BJ (cell line): ENCODE measurements around the gene GRK4. TPM values are rescaled to one million over a fixed set of nuclear protein-coding genes. Genes with fewer than 3 reads are reported as not detected.

Source experiments
- CTCF ChIA-PET: fragments of 350-600 bp; formaldehyde crosslinking; extraction: SDS; loops from one replicate; lab custom pipeline; 2021; ENCODE audit warnings: antibody characterized with exemption, inconsistent platforms; lab: Yijun Ruan, JAX
- POLR2A ChIA-PET: fragments of 300-600 bp; sonication (Branson Sonifier 250); formaldehyde crosslinking; extraction: SDS; loops from one replicate; lab custom pipeline; 2021; ENCODE audit warnings: antibody characterized with exemption; lab: Charles Lee
- DNase-seq: peaks from one replicate; pipeline ENCODE4 v3.0.0-alpha.2; 2011; ENCODE audit warnings: low read depth
- H3K27me3 ChIP-seq: 2 replicates; pipeline ENCODE4 v1.6.0; 2011; ENCODE audit warnings: low read length; ENCODE audit not compliant: control insufficient read depth, insufficient read depth
- H3K36me3 ChIP-seq: 2 replicates; pipeline ENCODE4 v1.5.1; 2011; ENCODE audit warnings: low read length; ENCODE audit not compliant: control insufficient read depth, insufficient read depth
- H3K4me3 ChIP-seq: 2 replicates; pipeline ENCODE4 v1.5.1; 2011; ENCODE audit warnings: low read depth, mild to moderate bottlenecking, control low read depth, low read length
- polyA plus RNA-seq: library from polyadenylated mRNA; depleted of rRNA; stranded (reverse); fragments of >200 nt; gene quantifications from 2 replicates; pipeline ENCODE4 v1.2.3, GENCODE V29; 2011
- TF ChIP-seq, protein P1 (sequence below): IDR thresholded peaks from 2 replicates; pipeline ENCODE4 v1.5.1; 2011; ENCODE audit warnings: low read depth, mild to moderate bottlenecking, control low read depth, inconsistent platforms, low read length, moderate library complexity; ENCODE audit not compliant: insufficient read depth

GRK4 gene
- polyA plus RNA-seq, 1 experiment: 1.9 TPM

DNA sequence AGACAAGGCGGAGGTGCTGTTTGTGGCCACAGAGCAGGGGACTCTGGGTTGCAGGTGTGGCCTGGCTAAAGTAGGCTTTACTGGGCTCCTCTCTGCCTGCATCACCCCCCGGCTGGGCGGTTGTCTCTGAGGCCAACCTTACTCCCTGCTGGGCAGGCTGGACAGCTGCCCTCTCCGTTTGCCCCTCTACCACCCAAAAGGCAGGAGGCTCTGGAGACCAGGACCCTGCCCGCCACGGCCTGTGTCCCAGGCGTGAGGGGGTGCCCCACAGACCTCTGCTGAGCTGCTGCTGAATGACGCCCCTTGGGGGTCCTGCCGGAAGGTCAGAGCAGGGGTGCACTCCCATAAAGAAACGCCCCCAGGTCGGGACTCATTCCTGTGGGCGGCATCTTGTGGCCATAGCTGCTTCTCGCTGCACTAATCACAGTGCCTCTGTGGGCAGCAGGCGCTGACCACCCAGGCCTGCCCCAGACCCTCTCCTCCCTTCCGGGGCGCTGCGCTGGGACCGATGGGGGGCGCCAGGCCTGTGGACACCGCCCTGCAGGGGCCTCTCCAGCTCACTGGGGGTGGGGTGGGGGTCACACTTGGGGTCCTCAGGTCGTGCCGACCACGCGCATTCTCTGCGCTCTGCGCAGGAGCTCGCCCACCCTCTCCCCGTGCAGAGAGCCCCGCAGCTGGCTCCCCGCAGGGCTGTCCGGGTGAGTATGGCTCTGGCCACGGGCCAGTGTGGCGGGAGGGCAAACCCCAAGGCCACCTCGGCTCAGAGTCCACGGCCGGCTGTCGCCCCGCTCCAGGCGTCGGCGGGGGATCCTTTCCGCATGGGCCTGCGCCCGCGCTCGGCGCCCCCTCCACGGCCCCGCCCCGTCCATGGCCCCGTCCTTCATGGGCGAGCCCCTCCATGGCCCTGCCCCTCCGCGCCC is 110.0 kb downstream of the GRK4 start:
- POLR2A ChIA-PET: no interaction called here
- Histone ChIP-seq H3K27me3 (no peaks in the 10 kb centered on the region), H3K4me3 (peak overlapping the region; percentile 75), H3K36me3 (no peaks in the 10 kb centered on the region)
- TF ChIP-seq, protein P1, sequence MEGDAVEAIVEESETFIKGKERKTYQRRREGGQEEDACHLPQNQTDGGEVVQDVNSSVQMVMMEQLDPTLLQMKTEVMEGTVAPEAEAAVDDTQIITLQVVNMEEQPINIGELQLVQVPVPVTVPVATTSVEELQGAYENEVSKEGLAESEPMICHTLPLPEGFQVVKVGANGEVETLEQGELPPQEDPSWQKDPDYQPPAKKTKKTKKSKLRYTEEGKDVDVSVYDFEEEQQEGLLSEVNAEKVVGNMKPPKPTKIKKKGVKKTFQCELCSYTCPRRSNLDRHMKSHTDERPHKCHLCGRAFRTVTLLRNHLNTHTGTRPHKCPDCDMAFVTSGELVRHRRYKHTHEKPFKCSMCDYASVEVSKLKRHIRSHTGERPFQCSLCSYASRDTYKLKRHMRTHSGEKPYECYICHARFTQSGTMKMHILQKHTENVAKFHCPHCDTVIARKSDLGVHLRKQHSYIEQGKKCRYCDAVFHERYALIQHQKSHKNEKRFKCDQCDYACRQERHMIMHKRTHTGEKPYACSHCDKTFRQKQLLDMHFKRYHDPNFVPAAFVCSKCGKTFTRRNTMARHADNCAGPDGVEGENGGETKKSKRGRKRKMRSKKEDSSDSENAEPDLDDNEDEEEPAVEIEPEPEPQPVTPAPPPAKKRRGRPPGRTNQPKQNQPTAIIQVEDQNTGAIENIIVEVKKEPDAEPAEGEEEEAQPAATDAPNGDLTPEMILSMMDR: peak; percentile 40
- no peak for DNase-seq
- CTCF ChIA-PET: interaction anchor here (0.6 to 1.4 kb wide), 2 partner anchors 27 to 579 kb away, joined by 4 read pairs; no protein-coding TSS in a partner anchor

DNA sequence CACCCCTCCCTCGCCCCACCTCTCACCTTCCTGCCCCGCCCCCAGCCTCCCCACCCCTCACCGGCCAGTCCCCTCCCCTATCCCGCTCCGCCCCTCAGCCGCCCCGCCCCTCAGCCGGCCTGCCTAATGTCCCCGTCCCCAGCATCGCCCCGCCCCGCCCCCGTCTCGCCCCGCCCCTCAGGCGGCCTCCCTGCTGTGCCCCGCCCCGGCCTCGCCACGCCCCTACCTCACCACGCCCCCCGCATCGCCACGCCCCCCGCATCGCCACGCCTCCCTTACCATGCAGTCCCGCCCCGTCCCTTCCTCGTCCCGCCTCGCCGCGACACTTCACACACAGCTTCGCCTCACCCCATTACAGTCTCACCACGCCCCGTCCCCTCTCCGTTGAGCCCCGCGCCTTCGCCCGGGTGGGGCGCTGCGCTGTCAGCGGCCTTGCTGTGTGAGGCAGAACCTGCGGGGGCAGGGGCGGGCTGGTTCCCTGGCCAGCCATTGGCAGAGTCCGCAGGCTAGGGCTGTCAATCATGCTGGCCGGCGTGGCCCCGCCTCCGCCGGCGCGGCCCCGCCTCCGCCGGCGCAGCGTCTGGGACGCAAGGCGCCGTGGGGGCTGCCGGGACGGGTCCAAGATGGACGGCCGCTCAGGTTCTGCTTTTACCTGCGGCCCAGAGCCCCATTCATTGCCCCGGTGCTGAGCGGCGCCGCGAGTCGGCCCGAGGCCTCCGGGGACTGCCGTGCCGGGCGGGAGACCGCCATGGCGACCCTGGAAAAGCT is 110.9 kb downstream of the GRK4 start, which contains the start of the genes HTT and HTT-AS:
TSS of gene HTT (plus strand) at position 604 of the 768 bp plus-strand sequence. CDS start at position 749, 145 bp downstream.
TSS of gene HTT-AS (minus strand) at position 461 of the 768 bp plus-strand sequence.
- ChIA-PET CTCF (interaction anchor here (0.6 to 1.1 kb wide), 2 partner anchors 27 to 580 kb away, joined by 4 read pairs; no protein-coding TSS in a partner anchor), POLR2A (no interaction called here)

DNA sequence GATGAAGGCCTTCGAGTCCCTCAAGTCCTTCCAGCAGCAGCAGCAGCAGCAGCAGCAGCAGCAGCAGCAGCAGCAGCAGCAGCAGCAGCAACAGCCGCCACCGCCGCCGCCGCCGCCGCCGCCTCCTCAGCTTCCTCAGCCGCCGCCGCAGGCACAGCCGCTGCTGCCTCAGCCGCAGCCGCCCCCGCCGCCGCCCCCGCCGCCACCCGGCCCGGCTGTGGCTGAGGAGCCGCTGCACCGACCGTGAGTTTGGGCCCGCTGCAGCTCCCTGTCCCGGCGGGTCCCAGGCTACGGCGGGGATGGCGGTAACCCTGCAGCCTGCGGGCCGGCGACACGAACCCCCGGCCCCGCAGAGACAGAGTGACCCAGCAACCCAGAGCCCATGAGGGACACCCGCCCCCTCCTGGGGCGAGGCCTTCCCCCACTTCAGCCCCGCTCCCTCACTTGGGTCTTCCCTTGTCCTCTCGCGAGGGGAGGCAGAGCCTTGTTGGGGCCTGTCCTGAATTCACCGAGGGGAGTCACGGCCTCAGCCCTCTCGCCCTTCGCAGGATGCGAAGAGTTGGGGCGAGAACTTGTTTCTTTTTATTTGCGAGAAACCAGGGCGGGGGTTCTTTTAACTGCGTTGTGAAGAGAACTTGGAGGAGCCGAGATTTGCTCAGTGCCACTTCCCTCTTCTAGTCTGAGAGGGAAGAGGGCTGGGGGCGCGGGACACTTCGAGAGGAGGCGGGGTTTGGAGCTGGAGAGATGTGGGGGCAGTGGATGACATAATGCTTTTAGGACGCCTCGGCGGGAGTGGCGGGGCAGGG is 111.7 kb downstream of the GRK4 start:
- POLR2A ChIA-PET: interaction anchor here (0.5 kb wide), 1 partner anchor 482 kb away, joined by 4 read pairs; no protein-coding TSS in a partner anchor
- Histone ChIP-seq H3K27me3 (no peaks in the 10 kb centered on the region), H3K36me3 (no peaks in the 10 kb centered on the region), H3K4me3 (peak overlapping the region; percentile 64)
- CTCF ChIA-PET: interaction anchor here (1.1 kb wide), 1 partner anchor 28 kb away, joined by 4 read pairs; no protein-coding TSS in a partner anchor
- TF ChIP-seq, protein P1: no peak
- DNase-seq: no peak

More for the DNA sequence above, 110.9 kb downstream of the GRK4 start, which contains the start of the genes HTT and HTT-AS:
- Histone ChIP-seq H3K4me3 (peak within 1 kb of the TSS; percentile 75), H3K27me3 (no peaks in the 10 kb centered on the region), H3K36me3 (no peaks in the 10 kb centered on the region)
- DNase-seq: peak; percentile 72
- TF ChIP-seq, protein P1: 0 out of 2 replicates have a peak, but pooled peaks have one; percentile 11

DNA sequence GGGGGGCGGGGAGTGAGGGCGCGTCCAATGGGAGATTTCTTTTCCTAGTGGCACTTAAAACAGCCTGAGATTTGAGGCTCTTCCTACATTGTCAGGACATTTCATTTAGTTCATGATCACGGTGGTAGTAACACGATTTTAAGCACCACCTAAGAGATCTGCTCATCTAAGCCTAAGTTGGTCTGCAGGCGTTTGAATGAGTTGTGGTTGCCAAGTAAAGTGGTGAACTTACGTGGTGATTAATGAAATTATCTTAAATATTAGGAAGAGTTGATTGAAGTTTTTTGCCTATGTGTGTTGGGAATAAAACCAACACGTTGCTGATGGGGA is 112.2 kb downstream of the GRK4 start:
- CTCF ChIA-PET: no interaction called here
- POLR2A ChIA-PET: interaction anchor here (0.5 kb wide), 1 partner anchor 482 kb away, joined by 4 read pairs; no protein-coding TSS in a partner anchor
- no peaks in the 10 kb centered on the region for H3K36me3 ChIP-seq
- DNase-seq: no peak
- H3K4me3 ChIP-seq: peak overlapping the region; percentile 64
- TF ChIP-seq, protein P1: no peak
- H3K27me3 ChIP-seq: no peaks in the 10 kb centered on the region
